Cerebellar nuclear complex (tissue), 1 donor: ENCODE data around the gene PLA2G2C.
"Not testable (repeated sequence)": the region's sequence is repeated elsewhere in the genome, so short reads cannot be mapped to it uniquely, and the experiment has no call there.

Experiments used
- DNase-seq, 2 experiments: peaks; one replicate each; lab custom pipeline; 2025; lab: John Stamatoyannopoulos, UW

PLA2G2C gene

GRCh38 chr1:20130518-20130917 is 55.8 kb downstream of the PLA2G2C start:
- not testable (repeated sequence) for DNase-seq

DNA sequence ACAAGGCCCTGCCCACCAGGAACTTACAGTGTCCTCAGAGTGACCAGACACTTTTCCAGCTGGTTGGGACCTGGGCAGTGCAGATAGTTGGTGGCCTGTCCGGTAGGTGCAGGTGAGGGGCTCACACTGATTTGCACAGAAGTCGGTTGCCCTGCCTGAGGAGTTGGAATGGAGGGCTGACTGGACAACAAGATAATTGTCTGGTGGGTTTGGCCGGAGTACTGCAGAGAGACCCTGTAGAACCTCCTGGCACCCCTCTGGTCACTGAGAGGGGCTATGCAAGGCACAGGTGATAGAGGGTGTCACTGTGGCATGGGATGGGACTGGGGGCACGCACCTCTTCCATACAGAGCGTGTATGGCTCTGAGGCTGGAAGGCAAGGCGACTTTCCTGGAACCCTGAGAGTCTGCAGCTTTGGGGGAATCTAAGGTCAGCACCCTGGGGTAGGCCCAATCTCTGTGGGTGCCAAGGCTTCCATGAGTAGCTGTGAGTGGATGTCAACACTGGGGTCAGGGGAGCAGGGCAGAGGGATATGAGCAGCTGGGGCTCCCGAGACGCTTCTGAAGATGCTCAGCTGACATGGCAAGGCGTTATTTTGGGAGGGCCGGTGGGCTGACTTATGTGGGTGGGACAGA is 59.4 kb downstream of the PLA2G2C start:
- DNase-seq: no peak

DNA sequence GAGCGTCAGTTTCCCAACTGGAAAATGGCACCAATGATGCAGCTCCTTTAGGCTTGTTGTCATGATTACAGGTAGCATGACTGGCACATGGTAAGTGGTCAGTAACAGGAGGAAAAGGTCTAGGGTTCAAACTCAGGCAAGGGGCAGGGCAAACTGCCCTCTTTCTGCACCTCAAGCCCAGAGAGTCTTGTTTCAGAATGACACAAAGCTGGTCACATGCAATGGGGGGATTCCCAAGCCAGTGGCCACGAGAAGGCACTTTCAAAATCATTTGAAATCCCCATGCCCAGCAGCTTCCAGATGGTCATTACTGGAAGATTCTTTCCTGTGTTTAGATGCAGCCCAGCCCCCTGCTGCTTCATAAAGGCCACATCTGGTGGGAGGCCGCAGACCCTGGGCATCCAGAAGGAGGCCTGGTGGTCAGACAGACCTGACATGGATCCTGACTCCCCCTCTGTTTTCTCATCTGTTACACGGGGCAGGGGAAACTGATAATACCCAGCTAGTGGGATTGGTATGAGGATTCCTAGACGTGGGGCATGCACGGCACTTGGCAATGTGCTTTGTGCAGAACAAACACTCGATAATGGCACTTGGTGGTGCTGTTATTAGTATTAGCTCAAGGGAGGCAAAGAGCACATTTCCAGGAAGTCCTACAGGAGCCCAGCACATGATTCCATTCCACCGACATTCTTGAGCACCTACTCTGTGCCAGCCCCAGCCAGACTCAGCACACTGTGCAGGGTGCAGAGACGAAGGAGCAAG is 60.1 kb downstream of the PLA2G2C start:
- no peak for DNase-seq

DNA sequence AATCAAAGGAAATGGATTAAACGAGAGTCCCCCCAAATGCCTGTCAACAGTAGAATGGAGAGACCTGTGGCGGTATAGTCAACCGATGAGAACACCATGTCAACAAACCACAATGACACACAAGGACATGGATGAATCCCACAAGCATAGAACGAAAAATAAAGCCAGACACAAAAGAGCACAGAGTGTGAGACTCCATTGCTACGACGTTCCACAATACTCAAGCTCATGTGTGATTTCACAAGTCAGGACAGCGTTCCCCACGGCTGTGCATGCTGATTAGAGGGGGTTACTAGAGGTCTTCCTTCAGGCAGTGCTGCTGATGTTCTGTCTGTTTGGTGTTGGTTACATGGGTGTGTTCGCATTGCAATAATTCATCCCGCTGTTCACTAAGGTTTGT is 61.2 kb downstream of the PLA2G2C start:
- DNase-seq: no peak

- DNase-seq: no peak
These were observed 61.8 kb downstream of the PLA2G2C start for GRCh38 chr1:20124456-20125057.

DNA sequence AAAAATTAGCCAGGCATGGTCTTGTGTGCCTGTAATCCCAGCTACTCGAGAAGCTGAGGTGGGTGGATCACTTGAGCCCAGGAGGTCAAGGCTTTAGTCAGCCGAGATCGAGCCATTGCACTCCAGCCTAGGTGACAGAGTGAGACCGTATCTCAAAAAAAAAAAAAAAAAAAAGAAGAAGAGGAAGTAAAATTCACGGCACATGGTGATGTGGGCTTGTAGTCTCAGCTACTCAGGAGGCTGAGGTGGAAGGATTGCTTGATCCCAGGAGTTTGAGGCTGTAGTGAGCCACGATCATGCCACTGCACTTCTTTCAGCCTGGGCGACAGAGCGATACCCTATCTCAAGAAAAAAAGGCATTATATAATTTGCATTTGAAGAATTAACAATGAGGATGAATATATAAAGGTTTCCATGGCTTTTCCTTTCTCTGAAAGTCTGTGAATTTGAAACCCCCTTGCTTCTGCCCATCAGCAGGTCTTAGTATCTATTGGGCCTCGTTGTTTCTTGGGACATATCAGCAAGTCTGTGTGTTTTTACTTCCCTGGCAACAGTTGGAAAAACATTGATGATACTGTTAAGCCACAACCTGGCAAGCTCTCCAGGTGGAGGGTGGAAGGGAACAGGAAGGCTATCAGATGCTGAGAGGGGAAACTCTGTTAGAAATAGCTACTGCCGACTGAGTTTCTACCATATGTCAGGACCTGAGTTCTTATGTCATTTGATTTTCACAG is 62.4 kb downstream of the PLA2G2C start:
- no peak for DNase-seq

DNA sequence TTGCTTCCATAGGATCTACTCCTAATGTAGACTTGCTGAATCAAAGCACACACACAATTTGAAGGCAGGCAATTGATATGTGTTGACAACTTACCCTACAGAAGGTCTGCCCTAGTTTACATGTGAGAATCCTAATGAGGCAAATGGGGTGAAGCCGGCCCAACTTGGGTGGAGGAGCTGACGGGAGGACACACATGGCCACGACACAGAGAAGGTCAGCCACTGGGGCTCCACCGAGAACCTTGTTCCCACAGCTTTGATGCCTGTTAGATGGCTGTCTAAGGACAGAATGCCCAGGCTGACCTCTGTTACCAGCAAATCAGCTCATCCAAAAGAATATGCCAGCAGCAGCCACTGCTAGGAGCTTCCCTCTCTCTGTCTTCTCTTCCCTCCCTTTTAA is 65.5 kb downstream of the PLA2G2C start:
- no peak for DNase-seq

- no peak for DNase-seq
These were observed 67.0 kb downstream of the PLA2G2C start, which contains the start of gene PLA2G2D for GRCh38 chr1:20119347-20119746. TSS of gene PLA2G2D (minus strand) at chr1:20119536. CDS start at chr1:20119498, 38 bp downstream.

DNA sequence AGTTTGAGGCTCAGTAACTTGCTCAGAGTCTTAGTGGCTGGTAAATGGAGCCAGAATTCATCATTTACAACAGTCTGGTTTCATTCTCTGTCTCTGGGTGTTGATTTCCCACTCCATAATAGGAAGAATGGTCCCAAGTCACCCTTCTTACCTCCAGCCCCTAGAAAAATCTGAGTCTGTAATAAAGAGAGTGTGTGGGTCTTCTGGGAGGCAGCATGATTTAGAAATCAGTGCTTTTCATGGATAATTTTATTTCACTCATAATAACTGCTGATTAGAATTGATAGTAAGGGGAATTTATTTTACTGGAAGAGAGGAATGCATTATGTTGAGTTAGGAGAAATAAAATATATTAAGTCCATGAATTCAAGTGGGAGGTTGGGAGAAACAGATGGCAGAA is 69.1 kb downstream of the PLA2G2C start:
- DNase-seq: no peak

GRCh38 chr1:20115916-20116315 is 70.4 kb downstream of the PLA2G2C start:
- no peak for DNase-seq

- DNase-seq: no peak
These were observed 70.8 kb downstream of the PLA2G2C start for GRCh38 chr1:20115479-20115878.

DNA sequence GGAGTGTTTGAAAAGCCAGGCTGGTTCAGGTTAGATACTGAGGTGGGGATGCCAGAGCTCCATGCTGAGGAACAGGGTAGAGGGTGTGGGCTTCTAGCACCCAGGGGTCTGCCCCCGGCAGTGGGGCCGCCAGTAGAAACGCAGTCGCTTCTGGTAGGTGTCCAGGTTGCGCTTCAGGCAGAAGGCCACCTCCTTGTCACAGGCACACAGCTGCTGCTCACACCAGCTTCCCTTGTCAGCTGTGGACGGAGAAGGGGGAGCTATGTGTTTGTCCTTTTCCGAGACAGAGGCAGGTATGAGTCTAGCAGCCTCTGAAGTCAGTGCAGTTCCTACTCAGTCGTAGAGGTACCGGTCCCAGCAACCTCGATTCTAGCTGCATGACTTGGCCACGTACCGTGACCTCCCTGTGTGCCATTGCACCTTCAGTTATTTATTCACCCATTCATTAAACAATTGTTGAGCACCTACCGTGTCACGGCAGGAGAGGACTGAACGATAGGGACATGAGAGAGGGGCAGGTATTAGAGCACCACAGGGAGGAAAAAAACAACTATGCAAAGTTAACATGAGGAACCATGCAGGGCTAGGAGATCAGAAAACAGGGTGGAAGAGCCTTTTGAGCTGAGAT is 72.2 kb downstream of the PLA2G2C start:
- no peak for DNase-seq
